Gastrocnemius medialis (tissue), 4 donors: Measurements from ENCODE around the gene TMEM108.

Source experiments
- CTCF ChIP-seq, 5 experiments: fragments of 450-650 bp in 3 of 5; fragments of 200-600 bp in 2 of 5; sonication (generic) in 2 of 5; IDR thresholded peaks in 4 of 5; conservative IDR thresholded peaks in 1 of 5; 1 replicate in 4 of 5; 2 replicates in 1 of 5; pipeline ENCODE4 v1.5.1; 2016 to 2019; ENCODE audit warnings: antibody characterized with exemption in 5 of 5, mild to moderate bottlenecking in 3 of 5, moderate library complexity in 3 of 5
- POLR2A ChIP-seq, 2 donors: fragments of 450-650 bp; IDR thresholded peaks; one replicate each; pipeline ENCODE4 v1.6.1; 2017; ENCODE audit warnings: antibody characterized with exemption in 2 of 2, mild to moderate bottlenecking in 2 of 2, moderate library complexity in 2 of 2

GRCh38 chr3:133294253-133294652 is 256.1 kb downstream of the TMEM108 start:
- TF ChIP-seq CTCF (IDR thresholded peaks at IDR 0.05 in 4 of 5, conservative IDR thresholded peaks at IDR 0.05 in 1 of 5) (no peak), POLR2A (IDR thresholded peaks at IDR 0.05) (no peak)
